Caco-2 (cell line): ENCODE data around the gene OLA1. TPM values are rescaled to one million over a fixed set of nuclear protein-coding genes. Genes with fewer than 3 reads are reported as not detected.

Experiments
- Bru-seq: library from RNA; stranded (reverse); fragments of 400-500 nt; gene quantifications from one replicate; lab custom pipeline; 2021; lab: Mats Ljungman, UMichigan
- BruChase-seq, 2 experiments: library from RNA; stranded (reverse); fragments of 400-500 nt; gene quantifications; one replicate each; lab custom pipeline; 2021; lab: Mats Ljungman, UMichigan
- BruUV-seq: library from RNA; stranded (reverse); fragments of 400-500 nt; replicated peaks from 2 replicates; lab custom pipeline; 2021; lab: Mats Ljungman, UMichigan
- CTCF ChIA-PET: fragments of 300-600 bp; sonication (Branson Sonifier 250); formaldehyde crosslinking; loops from one replicate; lab custom pipeline; 2022; ENCODE audit warnings: antibody characterized with exemption; lab: Charles Lee
- POLR2A ChIA-PET: fragments of 300-600 bp; sonication (Branson Sonifier 250); formaldehyde crosslinking; loops from one replicate; lab custom pipeline; 2022; ENCODE audit warnings: antibody characterized with exemption; lab: Charles Lee
- DNase-seq, 2 experiments: peaks; one replicate each; pipeline versions ENCODE4 v3.0.0 to v3.0.0-alpha.2; 2020 to 2022
- H3K27me3 ChIP-seq: replicated peaks from 2 replicates; pipeline ENCODE4 v1.6.0; 2011; ENCODE audit warnings: low read length; ENCODE audit not compliant: control insufficient read depth, insufficient read depth
- H3K36me3 ChIP-seq: 2 replicates; pipeline ENCODE4 v1.5.1; 2011; ENCODE audit warnings: low read length; ENCODE audit not compliant: control insufficient read depth, insufficient read depth
- H3K4me1 ChIP-seq: fragments of 250-450 bp; sonication (Bioruptor Pico); 2 replicates; pipeline ENCODE4 v1.5.1; 2020; ENCODE audit warnings: mild to moderate bottlenecking
- H3K4me3 ChIP-seq: 2 replicates; pipeline ENCODE4 v1.5.1; 2011; ENCODE audit warnings: low read depth, mild to moderate bottlenecking, control low read depth, low read length
- H3K9me3 ChIP-seq: fragments of 250-450 bp; sonication (Bioruptor Pico); 2 replicates; pipeline ENCODE4 v1.5.1; 2020; ENCODE audit warnings: mild to moderate bottlenecking, moderate library complexity
- H3K27ac Mint-ChIP-seq: one replicate; pipeline ENCODE4 v1.8.0; 2022; ENCODE audit warnings: mixed read lengths; ENCODE audit not compliant: unreplicated experiment
- H3K27me3 Mint-ChIP-seq: one replicate; pipeline ENCODE4 v1.8.0; 2022; ENCODE audit warnings: mixed read lengths; ENCODE audit not compliant: insufficient read depth, unreplicated experiment
- H3K36me3 Mint-ChIP-seq: one replicate; pipeline ENCODE4 v1.8.0; 2022; ENCODE audit warnings: mild to moderate bottlenecking, mixed read lengths; ENCODE audit not compliant: insufficient read depth, unreplicated experiment
- H3K4me1 Mint-ChIP-seq: one replicate; pipeline ENCODE4 v1.8.0; 2022; ENCODE audit warnings: low read depth, mixed read lengths; ENCODE audit not compliant: unreplicated experiment
- H3K4me3 Mint-ChIP-seq: one replicate; pipeline ENCODE4 v1.8.0; 2022; ENCODE audit warnings: mild to moderate bottlenecking, moderate library complexity, mixed read lengths; ENCODE audit not compliant: unreplicated experiment
- H3K9me3 Mint-ChIP-seq: one replicate; pipeline ENCODE4 v1.8.0; 2022; ENCODE audit warnings: mixed read lengths; ENCODE audit not compliant: unreplicated experiment
- intact Hi-C: fragments of 100-400 bp; cut with micrococcal nuclease; formaldehyde crosslinking; loops from one replicate; pipeline ENCODE4 v1.10.0; 2022; ENCODE audit not compliant: unreplicated experiment
- long read RNA-seq: library from polyadenylated mRNA; stranded (forward); transcript quantifications from one replicate; pipeline ENCODE4 v2.0.0, GENCODE V29; 2022
- total RNA-seq: library from RNA; stranded (reverse); gene quantifications from 2 replicates; pipeline ENCODE4 v1.2.3, GENCODE V29; 2022
- TF ChIP-seq, protein P1 (sequence below), 2 experiments: fragments of 200-600 bp in 1 of 2; IDR thresholded peaks; 1 replicate in 1 of 2; 2 replicates in 1 of 2; pipeline versions ENCODE4 v1.5.1 to v1.8.0; 2011 to 2022; ENCODE audit warnings: antibody characterized with exemption in 1 of 2, control low read depth in 1 of 2, inconsistent platforms in 1 of 2, low read depth in 1 of 2, low read length in 1 of 2, mild to moderate bottlenecking in 1 of 2, moderate library complexity in 1 of 2; ENCODE audit not compliant: insufficient read depth in 1 of 2, severe bottlenecking in 1 of 2, unreplicated experiment in 1 of 2

Gene OLA1
- total RNA-seq (177 and 182 TPM in 2 replicates), Bru-seq, nascent RNA (percentile 93 among the genes with signal in this experiment), BruChase-seq, experiment 1, labeled RNA remaining after a 2-hour chase (percentile 89 among the genes with signal in this experiment), BruChase-seq, experiment 2, labeled RNA remaining after a 6-hour chase (percentile 84 among the genes with signal in this experiment)
- long read RNA-seq, full-length matches to known transcripts: 260 of 294 reads
- long read RNA-seq, partial matches to known transcripts: 12 of 294 reads
- long read RNA-seq, other reads (novel, unspliced or antisense): 22 of 294 reads

DNA sequence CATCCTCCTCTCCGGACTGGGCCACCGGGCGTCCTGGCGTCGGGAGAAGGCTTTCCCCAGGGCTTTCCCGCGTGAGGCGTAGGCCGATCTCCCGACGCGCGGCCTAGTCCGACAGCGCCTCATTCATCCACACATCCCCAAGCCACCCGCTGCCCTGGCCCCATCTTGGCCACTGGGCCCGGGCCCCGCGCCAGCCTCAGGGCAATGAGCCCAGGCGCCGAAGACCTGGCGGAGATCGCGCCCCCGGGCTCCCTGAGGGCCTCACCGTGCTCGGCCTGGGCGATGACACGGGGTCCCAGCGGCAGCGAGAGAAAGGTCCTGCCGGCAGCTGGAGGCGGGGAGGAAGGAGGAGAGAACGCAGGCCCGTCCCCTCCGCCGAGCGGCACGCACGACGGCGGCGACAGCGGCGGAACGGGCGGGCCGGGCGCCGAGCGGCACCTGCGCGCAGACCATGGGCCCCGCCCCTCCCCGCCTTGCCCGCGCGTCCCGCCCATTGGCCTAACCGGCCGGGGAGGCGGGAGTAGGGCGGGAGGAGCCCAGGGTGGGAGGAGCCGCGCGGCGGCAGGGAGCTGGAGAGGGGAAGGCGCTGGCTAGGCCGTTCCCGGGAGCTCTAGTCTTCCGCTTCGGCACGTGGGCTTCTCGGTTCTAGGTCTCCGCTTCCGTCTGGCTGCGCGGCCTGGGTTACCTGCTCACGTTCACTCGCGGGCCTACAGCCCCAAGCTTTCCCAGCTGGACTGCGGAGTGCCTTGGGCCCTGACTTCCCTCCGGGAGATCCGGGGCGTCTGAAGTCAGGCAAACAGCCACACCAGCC lies at the start of gene OLA1:
Gene OLA1 (minus strand): TSS at position 346 of the 811 bp plus-strand sequence. CDS start 1,717 bp downstream, outside the sequence.
- peak within 1 kb of the TSS; percentile 85 for H3K27ac Mint-ChIP-seq
- ChIA-PET CTCF (interaction anchor here (0.5 to 1.7 kb wide), 6 partner anchors 9 to 345 kb away, joined by 3 to 9 read pairs (median 5); no protein-coding TSS in a partner anchor), POLR2A (interaction anchor here (0.6 to 1.6 kb wide), 6 partner anchors 9 to 222 kb away, joined by 3 to 18 read pairs (median 5); partner anchors contain the start of gene SCRN3)
- intact Hi-C loops: loop anchor here (1.0 to 10.0 kb wide), 3 partner anchors 66 to 284 kb away; partner anchors contain the start of gene SP3
- H3K4me3 Mint-ChIP-seq: peak within 1 kb of the TSS; percentile 92
- no peaks in the 10 kb centered on the region for H3K9me3 Mint-ChIP-seq
- Histone ChIP-seq H3K4me1 (peaks cover 10% of the 10 kb centered on the region; the same call in 1 of the 2 replicates), H3K4me3 (peak within 1 kb of the TSS; percentile 88), H3K36me3 (no peaks in the 10 kb centered on the region), H3K9me3 (no peaks in the 10 kb centered on the region), H3K27me3 (no peaks in the 10 kb centered on the region)
- TF ChIP-seq, protein P1, sequence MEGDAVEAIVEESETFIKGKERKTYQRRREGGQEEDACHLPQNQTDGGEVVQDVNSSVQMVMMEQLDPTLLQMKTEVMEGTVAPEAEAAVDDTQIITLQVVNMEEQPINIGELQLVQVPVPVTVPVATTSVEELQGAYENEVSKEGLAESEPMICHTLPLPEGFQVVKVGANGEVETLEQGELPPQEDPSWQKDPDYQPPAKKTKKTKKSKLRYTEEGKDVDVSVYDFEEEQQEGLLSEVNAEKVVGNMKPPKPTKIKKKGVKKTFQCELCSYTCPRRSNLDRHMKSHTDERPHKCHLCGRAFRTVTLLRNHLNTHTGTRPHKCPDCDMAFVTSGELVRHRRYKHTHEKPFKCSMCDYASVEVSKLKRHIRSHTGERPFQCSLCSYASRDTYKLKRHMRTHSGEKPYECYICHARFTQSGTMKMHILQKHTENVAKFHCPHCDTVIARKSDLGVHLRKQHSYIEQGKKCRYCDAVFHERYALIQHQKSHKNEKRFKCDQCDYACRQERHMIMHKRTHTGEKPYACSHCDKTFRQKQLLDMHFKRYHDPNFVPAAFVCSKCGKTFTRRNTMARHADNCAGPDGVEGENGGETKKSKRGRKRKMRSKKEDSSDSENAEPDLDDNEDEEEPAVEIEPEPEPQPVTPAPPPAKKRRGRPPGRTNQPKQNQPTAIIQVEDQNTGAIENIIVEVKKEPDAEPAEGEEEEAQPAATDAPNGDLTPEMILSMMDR (IDR thresholded peaks at IDR 0.05; ENCODE audit: insufficient read depth in 1 of 2, low read depth in 1 of 2, low read length in 1 of 2, severe bottlenecking in 1 of 2, unreplicated experiment in 1 of 2): no peak
- BruUV-seq: no TSS peak
- peaks cover 43% of the 10 kb centered on the region for H3K36me3 Mint-ChIP-seq
- peaks cover 12% of the 10 kb centered on the region for H3K4me1 Mint-ChIP-seq
- peak; percentile 96 to 99 for DNase-seq
- H3K27me3 Mint-ChIP-seq: no peaks in the 10 kb centered on the region

DNA sequence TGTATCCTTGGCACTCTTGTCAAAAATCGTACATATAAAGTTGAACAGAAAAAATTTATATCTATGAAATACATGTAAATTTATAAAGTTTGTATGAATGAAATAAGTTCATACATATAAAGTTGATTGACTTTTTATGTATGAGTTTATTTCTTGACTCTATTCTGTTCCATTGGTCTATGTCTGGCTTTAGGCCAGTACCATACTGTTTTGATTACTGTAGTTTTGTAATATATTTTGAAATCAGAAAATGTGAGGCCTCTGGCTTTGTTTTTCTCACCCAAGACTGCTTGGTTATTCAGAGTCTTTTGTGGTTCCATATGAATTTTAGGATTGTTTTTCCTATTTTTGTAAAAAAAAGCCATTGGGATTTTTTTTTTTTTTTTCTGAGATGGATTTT lies 44.6 kb upstream of the OLA1 start:
- peaks cover 7% of the 10 kb centered on the region for H3K27me3 Mint-ChIP-seq
- H3K9me3 Mint-ChIP-seq: no peaks in the 10 kb centered on the region
- H3K36me3 Mint-ChIP-seq: no peaks in the 10 kb centered on the region
- Histone ChIP-seq H3K9me3 (peaks cover 12% of the 10 kb centered on the region), H3K27me3 (no peaks in the 10 kb centered on the region), H3K4me1 (no peaks in the 10 kb centered on the region), H3K36me3 (no peaks in the 10 kb centered on the region), H3K4me3 (no peak overlapping the region)
- POLR2A ChIA-PET: no interaction called here
- no peak overlapping the region for H3K4me3 Mint-ChIP-seq
- TF ChIP-seq, protein P1 (IDR thresholded peaks at IDR 0.05; ENCODE audit: insufficient read depth in 1 of 2, low read depth in 1 of 2, low read length in 1 of 2, severe bottlenecking in 1 of 2, unreplicated experiment in 1 of 2): no peak
- DNase-seq: no peak
- intact Hi-C loops: no loop called here
- no TSS peak for BruUV-seq
- no peak overlapping the region for H3K27ac Mint-ChIP-seq
- CTCF ChIA-PET: no interaction called here
- H3K4me1 Mint-ChIP-seq: peaks cover 6% of the 10 kb centered on the region

DNA sequence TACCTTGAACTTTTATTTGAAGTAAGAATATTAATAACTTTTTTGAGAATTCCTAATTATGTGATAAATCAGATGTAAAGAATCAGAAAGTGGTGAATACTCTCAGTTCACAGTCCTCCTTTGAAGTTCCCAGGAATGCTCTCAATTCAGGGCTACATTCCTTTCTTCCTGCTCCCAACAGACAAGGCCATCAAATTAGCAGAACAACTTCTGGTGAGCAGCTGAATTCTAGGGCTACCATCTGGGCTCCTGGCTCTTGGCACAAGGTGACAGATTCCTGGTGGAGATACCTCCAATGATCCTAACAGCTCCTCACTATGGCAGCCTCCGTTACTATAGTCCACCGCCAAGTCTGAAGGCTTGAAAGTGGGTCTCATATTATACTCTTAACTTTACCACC lies 37.8 kb upstream of the OLA1 start:
- Mint-ChIP-seq H3K27me3 (peaks cover 11% of the 10 kb centered on the region), H3K9me3 (no peaks in the 10 kb centered on the region), H3K4me3 (no peak overlapping the region), H3K27ac (no peak overlapping the region), H3K4me1 (no peaks in the 10 kb centered on the region), H3K36me3 (no peaks in the 10 kb centered on the region)
- Histone ChIP-seq H3K27me3 (no peaks in the 10 kb centered on the region), H3K4me3 (no peak overlapping the region), H3K4me1 (no peaks in the 10 kb centered on the region), H3K9me3 (no peaks in the 10 kb centered on the region), H3K36me3 (no peaks in the 10 kb centered on the region)
- DNase-seq: no peak
- intact Hi-C loops: no loop called here
- no TSS peak for BruUV-seq
- POLR2A ChIA-PET: no interaction called here
- TF ChIP-seq, protein P1 (IDR thresholded peaks at IDR 0.05; ENCODE audit: insufficient read depth in 1 of 2, low read depth in 1 of 2, low read length in 1 of 2, severe bottlenecking in 1 of 2, unreplicated experiment in 1 of 2): no peak
- CTCF ChIA-PET: no interaction called here
